OCI-LY7 (cell line): ENCODE measurements around the gene KLHL25. TPM values are rescaled to one million over a fixed set of nuclear protein-coding genes. Genes with fewer than 3 reads are reported as not detected.

ENCODE experiments used
- BruUV-seq: library from RNA; stranded (reverse); fragments of 400-500 nt; replicated peaks from 2 replicates; lab custom pipeline; 2021; lab: Mats Ljungman, UMichigan
- CTCF ChIA-PET: fragments of 300-600 bp; sonication (Branson Sonifier 250); formaldehyde crosslinking; loops from one replicate; lab custom pipeline; 2022; ENCODE audit warnings: antibody characterized with exemption; ENCODE audit not compliant: unreplicated experiment; lab: Charles Lee
- POLR2A ChIA-PET: fragments of 300-600 bp; sonication (Branson Sonifier 250); formaldehyde crosslinking; loops from one replicate; lab custom pipeline; 2022; ENCODE audit warnings: antibody characterized with exemption; lab: Charles Lee
- DNase-seq: peaks from one replicate; pipeline ENCODE4 v3.0.0-alpha.2; 2015; ENCODE audit warnings: low spot score
- H2AFZ ChIP-seq: fragments of 200-600 bp; sonication (generic), shearing (Covaris generic); 2 replicates; pipeline ENCODE4 v1.6.1; 2014; ENCODE audit warnings: mild to moderate bottlenecking, antibody characterized with exemption, low read length, moderate library complexity
- H3K27ac ChIP-seq: fragments of 200-600 bp; sonication (generic); 2 replicates; pipeline ENCODE4 v1.5.1; 2014; ENCODE audit warnings: mixed run types, low read depth, mild to moderate bottlenecking, moderate library complexity, low read length, inconsistent platforms; ENCODE audit not compliant: poor library complexity, severe bottlenecking
- H3K36me3 ChIP-seq: fragments of 200-600 bp; sonication (generic); 2 replicates; pipeline ENCODE4 v1.6.1; 2014; ENCODE audit warnings: mild to moderate bottlenecking, antibody characterized with exemption, low read length, moderate library complexity, mixed read lengths; ENCODE audit not compliant: insufficient read depth
- H3K4me1 ChIP-seq: fragments of 200-600 bp; sonication (generic); 2 replicates; pipeline ENCODE4 v1.5.1; 2014; ENCODE audit warnings: mild to moderate bottlenecking, low read length; ENCODE audit not compliant: insufficient read depth, poor library complexity, severe bottlenecking
- H3K4me2 ChIP-seq: fragments of 200-600 bp; sonication (generic); 2 replicates; pipeline ENCODE4 v1.6.1; 2014; ENCODE audit warnings: mild to moderate bottlenecking, low read length
- H3K4me3 ChIP-seq: fragments of 200-600 bp; sonication (generic); 2 replicates; pipeline ENCODE4 v1.5.1; 2014; ENCODE audit warnings: mild to moderate bottlenecking, low read depth, low read length; ENCODE audit not compliant: poor library complexity, severe bottlenecking
- H3K79me2 ChIP-seq: fragments of 200-600 bp; sonication (generic); 2 replicates; pipeline ENCODE4 v1.6.1; 2016; ENCODE audit warnings: low read depth, mild to moderate bottlenecking, low read length, moderate library complexity, mixed read lengths; ENCODE audit not compliant: insufficient read depth
- H3K9me2 ChIP-seq: fragments of 200-600 bp; sonication (generic); 2 replicates; pipeline ENCODE4 v1.6.1; 2016; ENCODE audit warnings: mild to moderate bottlenecking, low read length, mixed read lengths; ENCODE audit not compliant: insufficient read depth
- H3K9me3 ChIP-seq: fragments of 200-600 bp; sonication (generic); 2 replicates; pipeline ENCODE4 v1.6.1; 2014; ENCODE audit warnings: mild to moderate bottlenecking, mixed run types, low read length, mixed read lengths
- H4K20me1 ChIP-seq: fragments of 200-600 bp; sonication (generic); 2 replicates; pipeline ENCODE4 v1.6.1; 2014; ENCODE audit warnings: mild to moderate bottlenecking, antibody characterized with exemption, low read length, moderate library complexity, mixed read lengths; ENCODE audit not compliant: insufficient read depth
- CTCF ChIP-seq: fragments of 200-600 bp; sonication (generic); conservative IDR thresholded peaks from 2 replicates; pipeline ENCODE4 v1.5.1; 2014; ENCODE audit warnings: mild to moderate bottlenecking, antibody characterized with exemption, low read length, moderate library complexity, mixed read lengths
- EZH2phosphoT487 ChIP-seq: fragments of 200-600 bp; sonication (generic); IDR thresholded peaks from 2 replicates; pipeline ENCODE4 v1.6.1; 2018; ENCODE audit warnings: low read depth, borderline replicate concordance, mild to moderate bottlenecking, mixed run types, antibody characterized with exemption, low read length, moderate library complexity, mixed read lengths
- intact Hi-C: fragments of 100-400 bp; cut with micrococcal nuclease; formaldehyde crosslinking; loops from one replicate; pipeline ENCODE4 v1.10.0; 2022; ENCODE audit not compliant: unreplicated experiment
- total RNA-seq, 2 experiments: library from RNA; depleted of rRNA in 1 of 2; stranded (reverse); fragments of >200 nt in 1 of 2; shearing (Covaris generic) in 1 of 2; gene quantifications; 2 replicates each; pipeline ENCODE4 v1.2.3, GENCODE V29; 2014 to 2022

KLHL25 gene
- total RNA-seq, 2 experiments from 2014 or later: 5.1 to 7.7 TPM

GRCh38 chr15:85810075-85810474 lies 15.3 kb upstream of the KLHL25 start:
- TF ChIP-seq CTCF (no peak), EZH2phosphoT487 (no peak)
- CTCF ChIA-PET: no interaction called here
- Histone ChIP-seq H3K9me2 (no peaks in the 10 kb centered on the region), H3K4me1 (no peaks in the 10 kb centered on the region), H2AFZ (no peak overlapping the region), H3K79me2 (no peaks in the 10 kb centered on the region), H3K27ac (no peak overlapping the region), H3K4me3 (no peak overlapping the region), H3K4me2 (no peak overlapping the region), H3K36me3 (no peaks in the 10 kb centered on the region), H4K20me1 (no peaks in the 10 kb centered on the region), H3K9me3 (no peaks in the 10 kb centered on the region)
- BruUV-seq: no TSS peak
- no peak for DNase-seq
- intact Hi-C loops: no loop called here
- POLR2A ChIA-PET: interaction anchor here (0.6 to 0.7 kb wide), 2 partner anchors 336 to 1093 kb away, joined by 3 to 6 read pairs; no protein-coding TSS in a partner anchor

DNA sequence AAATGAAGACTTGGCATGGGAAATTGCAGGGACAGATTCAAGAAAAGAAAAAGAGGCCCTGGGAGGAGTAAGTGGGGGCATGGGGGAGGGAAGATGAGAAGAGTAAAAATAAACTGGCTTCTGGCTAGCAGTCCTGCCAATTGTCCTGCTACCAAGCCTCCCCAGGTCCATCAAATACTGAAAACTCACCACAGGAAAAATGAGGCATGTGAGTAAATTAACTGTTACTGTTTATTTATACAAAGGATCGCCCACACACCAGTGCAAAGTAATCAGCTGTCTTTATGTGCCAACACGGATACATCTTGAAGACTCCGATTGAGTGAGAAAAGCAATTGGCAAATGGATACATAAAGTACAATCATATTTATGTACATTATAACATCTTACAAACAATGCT lies 10.7 kb upstream of the KLHL25 start:
- TF ChIP-seq CTCF (no peak), EZH2phosphoT487 (no peak)
- Histone ChIP-seq H3K79me2 (no peaks in the 10 kb centered on the region), H3K36me3 (no peaks in the 10 kb centered on the region), H3K9me3 (no peaks in the 10 kb centered on the region), H3K4me3 (no peak overlapping the region), H3K4me1 (peaks cover 7% of the 10 kb centered on the region), H3K9me2 (no peaks in the 10 kb centered on the region), H4K20me1 (no peaks in the 10 kb centered on the region), H3K4me2 (no peak overlapping the region), H3K27ac (no peak overlapping the region), H2AFZ (no peak overlapping the region)
- no TSS peak for BruUV-seq
- ChIA-PET CTCF (no interaction called here), POLR2A (interaction anchor here (0.7 kb wide), 1 partner anchor 385 kb away, joined by 5 read pairs; no protein-coding TSS in a partner anchor)
- DNase-seq: no peak
- intact Hi-C loops: no loop called here

- intact Hi-C loops: no loop called here
- no peaks in the 10 kb centered on the region for H4K20me1 ChIP-seq
- POLR2A ChIA-PET: no interaction called here
- CTCF ChIA-PET: no interaction called here
- H3K36me3 ChIP-seq: no peaks in the 10 kb centered on the region
- H3K79me2 ChIP-seq: no peaks in the 10 kb centered on the region
- peaks cover 12% of the 10 kb centered on the region for H3K4me1 ChIP-seq
- H3K4me3 ChIP-seq: no peak overlapping the region
- H3K27ac ChIP-seq: no peak overlapping the region
- H3K9me3 ChIP-seq: no peaks in the 10 kb centered on the region
- H2AFZ ChIP-seq: no peak overlapping the region
- TF ChIP-seq EZH2phosphoT487: no peak
- no peak for TF ChIP-seq CTCF
- no peak overlapping the region for H3K4me2 ChIP-seq
- no TSS peak for BruUV-seq
- DNase-seq: no peak
- no peaks in the 10 kb centered on the region for H3K9me2 ChIP-seq
These were observed 9.9 kb upstream of the KLHL25 start for GRCh38 chr15:85804481-85805170.
